Tibial artery (tissue), 4 donors: Measurements from ENCODE around the gene COX18.

Experiments used
- DNase-seq, 2 donors: peaks; one replicate each; pipeline ENCODE4 v3.0.0-alpha.2; 2019
- H3K27ac ChIP-seq, 2 donors: fragments of 200-600 bp; sonication (generic) in 1 of 2; 1 replicate in 1 of 2; 2 replicates in 1 of 2; pipeline ENCODE4 v1.5.1; 2018 to 2019; ENCODE audit warnings: mild to moderate bottlenecking in 1 of 2
- H3K27me3 ChIP-seq, 2 donors: fragments of 200-600 bp; sonication (generic) in 1 of 2; one replicate each; pipeline versions ENCODE4 v1.5.1 to v1.6.0; 2016 to 2019
- H3K36me3 ChIP-seq, 3 donors: fragments of 200-600 bp; sonication (generic) in 2 of 3; one replicate each; pipeline ENCODE4 v1.5.1; 2016 to 2019; ENCODE audit warnings: mild to moderate bottlenecking in 2 of 3
- H3K4me1 ChIP-seq, 4 donors: fragments of 200-600 bp; sonication (generic) in 2 of 4; 1 replicate in 3 of 4; 2 replicates in 1 of 4; pipeline ENCODE4 v1.5.1; 2016 to 2019
- H3K4me3 ChIP-seq, 2 donors: fragments of 200-600 bp; sonication (generic) in 1 of 2; 1 replicate in 1 of 2; 2 replicates in 1 of 2; pipeline ENCODE4 v1.5.1; 2018 to 2019; ENCODE audit warnings: mild to moderate bottlenecking in 2 of 2
- H3K9me3 ChIP-seq, 3 donors: fragments of 200-600 bp; sonication (generic) in 1 of 3; one replicate each; pipeline ENCODE4 v1.5.1; 2016 to 2019
- CTCF ChIP-seq, 2 experiments: fragments of 200-600 bp in 1 of 2; fragments of 450-650 bp in 1 of 2; IDR thresholded peaks; one replicate each; pipeline ENCODE4 v1.5.1; 2017 to 2019; ENCODE audit warnings: antibody characterized with exemption in 2 of 2, mild to moderate bottlenecking in 1 of 2, moderate library complexity in 1 of 2
- intact Hi-C: fragments of 100-400 bp; cut with DNase I; formaldehyde crosslinking; loops from one replicate; pipeline ENCODE4 v1.15.0; 2023; ENCODE audit warnings: low total_unique reads

COX18 gene

GRCh38 chr4:73067971-73068394 lies 1.5 kb downstream of the COX18 start:
- no peak for DNase-seq
- no peaks in the 10 kb centered on the region for H3K9me3 ChIP-seq
- peak overlapping the region; percentile 91 to 93 for H3K4me3 ChIP-seq
- intact Hi-C loops = loop anchor here (5.0 kb wide), 1 partner anchor 189 kb away; the partner anchor contains the start of gene ANKRD17
- TF ChIP-seq CTCF (IDR thresholded peaks at IDR 0.05) = no peak
- peaks cover 6 to 12% (median 11%) of the 10 kb centered on the region in 3 donors for H3K36me3 ChIP-seq
- H3K27me3 ChIP-seq = no peaks in the 10 kb centered on the region
- peaks cover 0 to 27% (median 7%) of the 10 kb centered on the region in 4 donors for H3K4me1 ChIP-seq
- H3K27ac ChIP-seq = peak overlapping the region; percentile 91 to 94

- H3K4me3 ChIP-seq = no peak overlapping the region
- no peaks in the 10 kb centered on the region for H3K9me3 ChIP-seq
- no peak for TF ChIP-seq CTCF (IDR thresholded peaks at IDR 0.05)
- intact Hi-C loops = loop anchor here (5.0 kb wide), 1 partner anchor 190 kb away; the partner anchor contains the start of gene ANKRD17
- peaks cover 0 to 27% (median 7%) of the 10 kb centered on the region in 4 donors for H3K4me1 ChIP-seq
- no peak overlapping the region for H3K27ac ChIP-seq
- H3K27me3 ChIP-seq = no peaks in the 10 kb centered on the region
- DNase-seq = no peak
- H3K36me3 ChIP-seq = peaks cover 12 to 20% (median 16%) of the 10 kb centered on the region in 3 donors
Measured at GRCh38 chr4:73066928-73067327, 2.6 kb downstream of the COX18 start.

GRCh38 chr4:73066445-73066844 lies 3.1 kb downstream of the COX18 start:
- peaks cover 0 to 27% (median 7%) of the 10 kb centered on the region in 4 donors for H3K4me1 ChIP-seq
- TF ChIP-seq CTCF (IDR thresholded peaks at IDR 0.05) = no peak
- intact Hi-C loops = loop anchor here (5.0 kb wide), 1 partner anchor 191 kb away; the partner anchor contains the start of gene ANKRD17
- no peak for DNase-seq
- no peaks in the 10 kb centered on the region for H3K9me3 ChIP-seq
- no peaks in the 10 kb centered on the region for H3K27me3 ChIP-seq
- no peak overlapping the region for H3K4me3 ChIP-seq
- no peak overlapping the region for H3K27ac ChIP-seq
- H3K36me3 ChIP-seq = peaks cover 14 to 25% (median 21%) of the 10 kb centered on the region in 3 donors

- no peak for TF ChIP-seq CTCF (IDR thresholded peaks at IDR 0.05)
- H3K36me3 ChIP-seq = peaks cover 27 to 44% (median 40%) of the 10 kb centered on the region in 3 donors
- DNase-seq = no peak
Measured at GRCh38 chr4:73064536-73064935, 5.0 kb downstream of the COX18 start.

GRCh38 chr4:73055241-73055897 lies 14.1 kb downstream of the COX18 start:
- H3K27ac ChIP-seq = no peak overlapping the region
- no peaks in the 10 kb centered on the region for H3K4me1 ChIP-seq
- intact Hi-C loops = no loop called here
- no peak for DNase-seq
- TF ChIP-seq CTCF (IDR thresholded peaks at IDR 0.05) = no peak
- no peaks in the 10 kb centered on the region for H3K27me3 ChIP-seq
- no peaks in the 10 kb centered on the region for H3K9me3 ChIP-seq
- H3K4me3 ChIP-seq = no peak overlapping the region
- H3K36me3 ChIP-seq = peaks cover 39 to 69% (median 61%) of the 10 kb centered on the region in 3 donors

More at GRCh38 chr4:73064536-73064935, 5.0 kb downstream of the COX18 start:
- H3K9me3 ChIP-seq = no peaks in the 10 kb centered on the region
- intact Hi-C loops = no loop called here
- peaks cover 0 to 23% (median 7%) of the 10 kb centered on the region in 4 donors for H3K4me1 ChIP-seq
- H3K27ac ChIP-seq = no peak overlapping the region
- no peak overlapping the region for H3K4me3 ChIP-seq
- H3K27me3 ChIP-seq = no peaks in the 10 kb centered on the region
